GM18858 (cell line): ENCODE data around the gene ZNF618.
"Not testable (repeated sequence)": the region's sequence is repeated elsewhere in the genome, so short reads cannot be mapped to it uniquely, and the experiment has no call there.

ENCODE experiments used
- ATAC-seq: cut with Tn5 transposase; IDR thresholded peaks from one replicate; pipeline ENCODE4 v1.9.1; 2021; ENCODE audit not compliant: unreplicated experiment

Gene ZNF618

GRCh38 chr9:114034196-114034595 lies 158.1 kb downstream of the ZNF618 start:
- ATAC-seq: no peak

GRCh38 chr9:114034661-114035062 lies 158.6 kb downstream of the ZNF618 start:
- ATAC-seq: no peak

GRCh38 chr9:114035221-114035844 lies 159.2 kb downstream of the ZNF618 start:
- no peak for ATAC-seq

GRCh38 chr9:114035845-114036801 lies 160.0 kb downstream of the ZNF618 start:
- ATAC-seq: no peak

- no peak for ATAC-seq
Observed at GRCh38 chr9:114037249-114037648, 161.1 kb downstream of the ZNF618 start.

- no peak for ATAC-seq
Observed at GRCh38 chr9:114037961-114038723, 162.0 kb downstream of the ZNF618 start.

- no peak for ATAC-seq
Observed at GRCh38 chr9:114038724-114039313, 162.7 kb downstream of the ZNF618 start.

- ATAC-seq: no peak
Observed at GRCh38 chr9:114039484-114039883, 163.4 kb downstream of the ZNF618 start.

GRCh38 chr9:114043660-114044059 lies 167.6 kb downstream of the ZNF618 start:
- not testable (repeated sequence) for ATAC-seq

GRCh38 chr9:114046237-114046755 lies 170.2 kb downstream of the ZNF618 start:
- ATAC-seq: no peak

GRCh38 chr9:114046875-114047274 lies 170.8 kb downstream of the ZNF618 start:
- ATAC-seq: no peak

GRCh38 chr9:114047717-114048116 lies 171.6 kb downstream of the ZNF618 start:
- no peak for ATAC-seq

GRCh38 chr9:114048533-114049415 lies 172.7 kb downstream of the ZNF618 start:
- no peak for ATAC-seq

- no peak for ATAC-seq
Observed at GRCh38 chr9:114049441-114050225, 173.5 kb downstream of the ZNF618 start.

GRCh38 chr9:114050226-114050568 lies 174.1 kb downstream of the ZNF618 start:
- ATAC-seq: no peak

- no peak for ATAC-seq
Observed at GRCh38 chr9:114050646-114051045, 174.5 kb downstream of the ZNF618 start.

GRCh38 chr9:114051281-114051680 lies 175.2 kb downstream of the ZNF618 start:
- no peak for ATAC-seq

- ATAC-seq: no peak
Observed at GRCh38 chr9:114051706-114052105, 175.6 kb downstream of the ZNF618 start.
